Esophagus mucosa (tissue), 1 donor: ENCODE measurements around the gene STX1B. TPM values are rescaled to one million over a fixed set of nuclear protein-coding genes. Genes with fewer than 3 reads are reported as not detected.
A peak's percentile ranks its signal among the peaks of the same experiment; 100 is the strongest.

Experiments
- ATAC-seq: fragments of 200-7000 bp; cut with Tn5 transposase; one replicate; pipeline ENCODE4 v1.9.1; 2020
- total RNA-seq: library from RNA; stranded (reverse); gene quantifications from one replicate; pipeline ENCODE4 v1.2.4, GENCODE V29; 2023
- donor health status: DM: yes; HTN: yes; CAD: no.

The STX1B gene
- total RNA-seq, 1 donor from 2014 or later, result 0.80 TPM

- no peak for ATAC-seq
Measured at GRCh38 chr16:30996324-30996984, 14.0 kb downstream of the STX1B start.

DNA sequence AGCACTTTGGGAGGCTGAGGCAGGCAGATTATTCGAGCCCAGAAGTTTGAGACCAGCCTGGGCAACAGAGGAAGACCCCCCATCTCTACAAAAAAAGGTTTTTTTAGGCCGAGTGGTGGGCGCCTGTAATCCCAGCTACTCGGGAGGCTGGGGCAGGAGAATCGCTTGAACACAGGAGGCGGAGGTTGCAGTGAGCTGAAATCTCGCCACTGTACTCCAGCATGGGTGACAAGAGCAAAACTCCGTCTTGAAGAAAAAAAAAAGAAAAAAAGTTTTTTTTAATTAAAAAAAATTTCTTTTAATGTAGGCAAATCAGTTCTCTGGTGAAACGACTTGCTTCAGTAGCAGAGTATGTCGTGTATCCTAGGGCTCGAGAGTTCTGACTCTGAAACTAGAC lies 14.5 kb downstream of the STX1B start:
- ATAC-seq, result no peak

DNA sequence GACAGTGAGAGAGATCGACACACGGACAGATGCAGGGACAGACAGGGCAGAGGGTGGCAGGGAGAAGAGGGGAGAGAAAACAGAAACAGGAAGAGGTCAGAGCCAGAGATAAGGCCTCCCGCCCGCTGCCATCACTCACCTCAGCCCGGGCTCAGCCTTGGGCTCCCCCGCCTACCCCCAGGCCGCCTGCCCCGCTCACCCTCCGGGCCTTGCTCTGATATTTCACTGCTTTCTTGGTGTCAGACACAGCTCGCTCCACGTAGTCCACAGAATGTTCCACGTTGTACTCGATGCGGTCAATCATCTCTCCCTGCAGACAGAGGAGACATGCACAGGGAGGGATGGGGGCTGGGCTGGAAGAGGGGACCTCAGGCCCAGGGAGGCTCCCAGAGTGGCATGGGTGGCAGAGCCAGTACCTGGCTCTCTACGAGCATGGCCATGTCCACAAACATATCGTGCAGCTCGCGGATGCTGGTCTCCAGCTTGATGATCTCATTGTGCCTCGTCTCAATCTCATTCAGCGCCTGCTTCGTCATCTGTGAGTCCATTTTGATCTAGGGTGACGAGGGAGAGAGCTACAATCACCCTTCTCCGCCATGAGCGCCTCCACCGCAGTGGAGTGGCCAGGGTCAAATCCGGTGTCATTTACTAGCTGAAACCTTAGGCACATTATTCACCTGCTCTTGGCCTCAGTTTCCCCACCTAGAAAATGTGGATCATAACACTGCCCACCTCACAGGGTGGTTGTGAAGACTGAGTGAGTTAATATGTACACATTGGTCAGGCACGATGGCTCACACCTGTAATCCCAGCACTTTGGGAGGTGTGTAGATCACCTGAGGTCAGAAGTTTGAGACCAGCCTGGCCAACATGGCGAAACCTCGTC lies 17.3 kb downstream of the STX1B start:
- ATAC-seq, result no peak

DNA sequence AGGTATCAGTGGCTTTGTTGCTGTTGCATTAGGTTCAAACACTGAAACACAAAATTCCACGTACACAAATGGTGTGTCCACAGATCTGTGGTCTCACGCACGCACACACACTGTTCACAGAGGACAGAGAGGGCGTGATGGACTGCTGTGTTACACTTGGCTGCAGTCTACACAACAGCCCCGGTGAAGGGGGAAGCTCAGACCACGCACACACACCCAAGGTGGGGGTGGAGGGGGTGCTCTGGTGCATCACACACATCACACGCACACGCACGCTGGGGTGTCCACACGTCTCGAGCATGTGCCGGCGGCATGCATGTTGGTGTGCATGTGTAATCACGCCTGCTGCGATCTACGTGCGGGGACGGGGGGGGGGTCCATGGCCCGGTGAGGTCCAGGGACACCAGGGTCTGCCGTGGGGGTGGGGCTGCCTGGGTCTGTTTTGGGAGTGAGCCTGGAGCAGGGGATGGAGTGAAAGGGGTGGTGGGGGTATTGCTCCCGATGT lies 18.1 kb downstream of the STX1B start:
- ATAC-seq, result no peak

GRCh38 chr16:30991052-30991451 lies 19.4 kb downstream of the STX1B start:
- ATAC-seq, result no peak

- ATAC-seq, result no peak
Measured at GRCh38 chr16:30990105-30990504, 20.3 kb downstream of the STX1B start.

DNA sequence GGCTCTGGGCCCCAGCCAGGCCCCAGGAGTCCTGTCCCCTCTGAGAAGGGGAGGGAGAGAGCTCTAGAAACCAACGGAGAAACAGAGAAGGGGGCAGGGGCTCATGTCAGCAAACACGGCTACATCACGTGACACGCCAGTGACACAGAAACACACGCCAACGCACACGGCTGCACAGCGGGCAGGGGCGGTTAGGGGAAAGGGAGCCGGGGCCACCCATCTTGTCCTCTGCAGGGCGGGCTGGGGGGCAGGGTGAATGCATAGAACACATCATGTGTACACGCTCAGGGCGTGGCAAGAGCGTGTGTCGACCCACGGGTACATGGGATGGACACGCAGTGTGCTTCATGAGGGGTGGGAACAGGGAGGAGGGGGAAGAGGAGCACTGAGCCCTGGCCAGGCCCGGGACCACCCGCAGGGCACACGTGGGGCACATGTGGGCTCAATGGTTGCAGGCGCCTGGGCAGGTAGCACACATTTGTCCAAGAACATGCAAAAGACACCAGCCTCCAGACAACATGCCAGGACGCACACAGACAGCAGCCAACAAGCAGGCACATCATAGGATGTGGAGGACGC lies 20.9 kb downstream of the STX1B start:
- no peak for ATAC-seq

DNA sequence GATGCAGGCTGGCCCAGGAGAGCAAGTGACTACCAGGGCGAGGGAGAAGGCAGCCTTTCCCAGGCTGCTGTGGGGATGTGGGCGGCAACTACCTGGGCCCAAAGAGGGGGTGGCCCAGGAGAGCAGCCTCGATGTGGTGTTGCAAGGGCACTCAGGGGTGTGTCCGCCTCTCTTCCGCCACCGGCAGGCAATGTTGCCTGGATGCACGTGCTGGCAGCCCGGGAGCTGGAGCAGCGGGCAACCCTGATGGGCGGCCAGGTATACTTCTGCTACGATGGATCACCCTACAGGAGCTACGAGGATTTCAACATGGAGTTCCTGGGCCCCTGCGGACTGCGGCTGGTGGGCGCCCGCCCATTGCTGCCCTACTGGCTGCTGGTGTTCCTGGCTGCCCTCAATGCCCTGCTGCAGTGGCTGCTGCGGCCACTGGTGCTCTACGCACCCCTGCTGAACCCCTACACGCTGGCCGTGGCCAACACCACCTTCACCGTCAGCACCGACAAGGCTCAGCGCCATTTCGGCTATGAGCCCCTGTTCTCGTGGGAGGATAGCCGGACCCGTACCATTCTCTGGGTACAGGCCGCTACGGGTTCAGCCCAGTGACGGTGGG lies 22.8 kb downstream of the STX1B start:
- ATAC-seq, result no peak

DNA sequence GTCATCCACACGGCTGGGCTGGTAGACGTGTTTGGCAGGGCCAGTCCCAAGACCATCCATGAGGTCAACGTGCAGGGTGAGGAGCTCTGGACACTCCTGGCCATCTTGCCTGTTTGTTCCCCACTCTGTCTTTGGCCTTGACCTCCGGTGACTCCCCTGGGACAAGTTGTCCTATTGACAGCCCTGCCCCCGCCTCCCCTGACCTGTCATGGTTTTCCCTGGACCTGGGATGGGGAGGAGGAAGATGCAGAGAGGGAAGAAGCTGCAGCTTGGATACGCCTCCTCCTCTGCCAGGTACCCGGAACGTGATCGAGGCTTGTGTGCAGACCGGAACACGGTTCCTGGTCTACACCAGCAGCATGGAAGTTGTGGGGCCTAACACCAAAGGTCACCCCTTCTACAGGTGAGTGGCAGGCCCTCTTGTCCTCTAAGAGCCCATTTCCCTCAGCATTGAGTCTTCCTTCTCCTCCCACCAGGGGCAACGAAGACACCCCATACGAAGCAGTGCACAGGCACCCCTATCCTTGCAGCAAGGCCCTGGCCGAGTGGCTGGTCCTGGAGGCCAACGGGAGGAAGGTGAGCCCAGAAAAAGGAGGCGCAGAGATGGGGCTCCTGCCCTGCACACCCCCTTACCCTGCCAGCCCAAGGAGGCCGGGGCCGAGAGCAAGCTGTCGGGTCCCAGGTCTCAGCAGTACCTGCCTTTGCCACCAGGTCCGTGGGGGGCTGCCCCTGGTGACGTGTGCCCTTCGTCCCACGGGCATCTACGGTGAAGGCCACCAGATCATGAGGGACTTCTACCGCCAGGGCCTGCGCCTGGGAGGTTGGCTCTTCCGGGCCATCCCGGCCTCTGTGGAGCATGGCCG lies 24.1 kb downstream of the STX1B start:
- ATAC-seq, result no peak

GRCh38 chr16:30985401-30986128 lies 24.9 kb downstream of the STX1B start:
- peak; percentile 82 for ATAC-seq

- ATAC-seq, result peak; percentile 85
Measured at GRCh38 chr16:30984669-30985400, 25.6 kb downstream of the STX1B start, which contains the start of gene HSD3B7. Gene HSD3B7 (plus strand): TSS chr16:30985207. CDS start chr16:30985659, 452 bp downstream.

- ATAC-seq, result no peak
Measured at GRCh38 chr16:30983898-30984610, 26.4 kb downstream of the STX1B start.

DNA sequence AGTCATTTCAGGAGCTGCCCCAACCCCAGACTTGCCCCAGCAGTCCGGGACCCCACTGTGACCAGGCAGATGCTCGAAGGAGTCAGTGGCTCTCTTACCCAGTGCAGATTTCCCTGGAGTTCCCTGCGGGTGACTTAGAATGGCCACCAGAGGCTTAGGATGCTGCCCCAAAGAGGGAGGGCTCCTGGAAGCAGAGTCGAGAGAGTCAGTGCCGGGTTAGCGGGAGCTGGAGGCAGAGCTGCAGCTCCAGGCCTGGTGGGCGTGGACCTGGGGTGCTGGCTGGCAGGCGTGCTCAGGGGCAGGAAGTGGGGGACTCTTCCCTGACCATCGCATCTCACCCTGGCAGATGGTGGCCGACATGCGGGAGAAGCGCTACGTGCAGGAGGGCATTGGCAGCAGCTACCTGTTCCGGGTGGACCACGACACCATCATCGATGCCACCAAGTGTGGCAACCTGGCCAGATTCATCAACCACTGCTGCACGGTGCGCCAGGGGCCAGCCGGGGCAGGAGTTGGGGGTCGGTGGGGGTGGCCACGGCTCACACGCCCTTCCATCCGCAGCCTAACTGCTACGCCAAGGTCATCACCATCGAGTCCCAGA lies 27.0 kb downstream of the STX1B start:
- no peak for ATAC-seq

DNA sequence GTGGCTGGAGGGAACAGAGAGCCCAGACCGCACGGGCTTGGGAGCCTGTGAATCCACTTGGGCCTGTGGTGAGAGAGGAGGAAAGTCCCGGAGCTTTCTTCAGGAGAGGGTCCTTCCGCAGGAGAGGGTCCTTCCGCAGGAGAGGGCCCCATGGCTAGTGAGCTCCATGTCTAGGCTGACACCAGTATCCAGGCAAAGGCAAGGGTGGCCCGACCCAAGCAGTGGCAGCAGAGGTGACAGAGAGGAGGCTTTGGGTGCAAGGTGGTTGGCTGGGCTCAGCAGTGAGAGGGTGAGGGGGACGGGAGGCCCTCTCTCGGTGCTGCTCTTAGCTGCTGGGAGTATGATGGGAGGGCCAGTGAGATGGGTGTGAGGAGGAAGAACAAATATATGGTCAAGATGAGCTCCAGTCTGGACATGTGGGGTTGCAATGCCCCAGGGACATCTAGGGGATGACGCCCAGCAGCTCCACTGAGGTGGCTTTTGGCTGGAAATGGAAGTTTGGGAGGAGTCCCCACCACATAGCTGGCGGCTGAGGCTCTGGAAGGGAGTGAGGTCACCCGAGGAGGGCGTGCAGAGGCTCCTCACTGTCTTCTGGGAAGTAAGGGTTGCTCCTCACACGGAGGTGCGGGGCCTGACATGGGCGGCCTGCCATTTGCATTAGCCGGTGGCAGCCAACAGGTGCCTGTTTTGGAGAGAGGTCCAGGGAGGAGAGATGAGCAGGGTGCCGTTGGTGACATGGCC lies 27.7 kb downstream of the STX1B start:
- ATAC-seq, result no peak

GRCh38 chr16:30980959-30981358 lies 29.5 kb downstream of the STX1B start:
- no peak for ATAC-seq

DNA sequence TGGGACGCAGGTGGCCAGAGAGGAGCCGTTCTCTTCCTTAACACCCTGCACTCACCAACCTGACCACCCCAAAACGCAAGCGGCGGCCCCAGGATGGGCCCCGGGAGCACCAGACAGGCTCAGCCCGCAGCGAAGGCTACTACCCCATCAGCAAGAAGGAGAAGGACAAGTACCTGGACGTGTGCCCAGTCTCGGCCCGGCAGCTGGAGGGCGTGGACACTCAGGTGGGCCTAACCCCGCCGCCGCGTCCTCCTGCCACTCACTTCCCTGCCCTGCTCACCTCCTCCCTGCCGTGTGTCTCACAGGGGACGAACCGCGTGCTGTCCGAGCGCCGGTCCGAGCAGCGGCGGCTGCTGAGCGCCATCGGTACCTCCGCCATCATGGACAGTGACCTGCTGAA lies 30.0 kb downstream of the STX1B start:
- no peak for ATAC-seq

DNA sequence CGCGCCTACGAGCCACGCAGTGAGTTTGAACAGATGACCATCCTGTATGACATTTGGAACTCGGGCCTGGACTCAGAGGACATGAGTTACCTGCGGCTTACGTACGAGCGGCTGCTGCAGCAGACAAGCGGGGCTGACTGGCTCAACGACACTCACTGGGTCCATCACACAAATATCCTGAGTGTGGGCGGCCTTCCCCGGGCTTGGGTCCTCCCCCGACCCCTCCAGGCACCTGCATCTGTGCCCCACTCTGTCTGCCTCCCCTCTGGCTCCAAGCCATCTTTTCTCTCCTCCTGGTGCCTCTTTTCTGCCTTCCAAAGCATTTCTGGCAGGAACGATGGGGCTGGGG lies 30.4 kb downstream of the STX1B start:
- no peak for ATAC-seq

DNA sequence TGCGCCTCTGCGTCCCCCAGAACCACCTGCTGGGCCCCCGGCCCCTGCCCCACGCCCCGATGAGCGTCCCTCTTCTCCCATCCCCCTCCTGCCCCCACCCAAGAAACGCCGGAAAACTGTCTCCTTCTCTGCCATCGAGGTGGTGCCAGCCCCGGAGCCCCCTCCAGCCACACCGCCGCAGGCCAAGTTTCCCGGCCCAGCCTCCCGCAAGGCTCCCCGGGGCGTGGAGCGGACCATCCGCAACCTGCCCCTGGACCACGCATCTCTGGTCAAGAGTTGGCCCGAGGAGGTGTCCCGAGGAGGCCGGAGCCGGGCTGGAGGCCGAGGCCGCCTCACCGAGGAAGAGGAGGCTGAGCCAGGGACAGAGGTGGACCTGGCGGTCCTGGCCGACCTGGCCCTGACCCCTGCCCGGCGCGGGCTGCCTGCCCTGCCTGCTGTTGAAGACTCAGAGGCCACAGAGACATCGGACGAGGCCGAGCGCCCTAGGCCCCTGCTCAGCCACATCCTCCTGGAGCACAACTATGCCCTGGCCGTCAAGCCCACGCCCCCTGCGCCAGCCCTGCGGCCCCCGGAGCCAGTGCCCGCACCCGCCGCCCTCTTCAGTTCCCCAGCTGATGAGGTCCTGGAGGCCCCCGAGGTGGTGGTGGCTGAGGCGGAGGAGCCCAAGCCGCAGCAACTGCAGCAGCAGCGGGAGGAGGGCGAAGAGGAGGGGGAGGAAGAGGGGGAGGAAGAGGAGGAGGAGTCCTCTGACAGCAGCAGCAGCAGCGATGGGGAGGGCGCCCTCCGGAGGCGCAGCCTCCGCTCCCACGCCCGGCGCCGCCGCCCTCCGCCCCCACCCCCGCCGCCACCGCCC lies 31.0 kb downstream of the STX1B start:
- no peak for ATAC-seq
